ENCODE data around the gene MAGI2. TPM values are rescaled to one million over a fixed set of nuclear protein-coding genes. Genes with fewer than 3 reads are reported as not detected.

MAGI2 gene
- total RNA-seq, 1 experiment from 2014 or later, result 0.22 TPM

DNA sequence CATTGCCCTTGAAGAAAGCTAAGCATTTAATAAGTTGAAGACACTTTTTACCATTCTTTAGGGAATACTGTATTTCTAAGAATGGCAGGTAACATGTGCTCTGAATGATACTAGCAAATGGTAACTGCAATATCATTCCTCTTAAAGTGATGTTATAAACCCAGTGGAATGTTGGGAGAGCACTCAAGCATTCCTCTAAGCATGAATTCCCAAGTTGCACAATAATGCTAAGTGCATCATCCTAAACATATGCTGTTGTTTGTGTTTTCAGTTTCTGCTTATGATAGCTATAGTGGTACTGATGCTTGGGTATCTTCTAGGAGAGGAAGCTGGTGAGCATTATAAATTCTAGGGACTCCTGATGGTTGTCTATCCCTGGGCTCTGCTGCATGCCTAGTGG, 980.9 kb downstream of the MAGI2 start:
- RAD21 ChIA-PET (ENCODE audit: low non-redundant PET in 1 of 2, low total read pairs in 2 of 2, uncharacterized antibody in 2 of 2, unreplicated experiment in 2 of 2), result no interaction called here
- Histone ChIP-seq H3K9me2 (ENCODE audit: insufficient read depth) (no peaks in the 10 kb centered on the region), H3K9me3 (ENCODE audit: control insufficient read depth in 1 of 2, insufficient read depth in 1 of 2, low read depth in 1 of 2, low read length in 2 of 2) (no peaks in the 10 kb centered on the region), H3K9ac (ENCODE audit: low read length) (no peak overlapping the region), H3K79me2 (ENCODE audit: insufficient read depth, low read length) (no peaks in the 10 kb centered on the region), H3K4me2 (ENCODE audit: low read length) (no peak overlapping the region), H3K27ac (ENCODE audit: low read depth, low read length) (no peak overlapping the region), H4K20me1 (ENCODE audit: insufficient read depth) (no peaks in the 10 kb centered on the region), H3K27me3 (ENCODE audit: insufficient read depth, low read length) (peaks cover 22% of the 10 kb centered on the region; the same call in 1 of the 2 replicates), H2AFZ (ENCODE audit: low read depth, low read length, poor library complexity, severe bottlenecking) (no peak overlapping the region), H3K36me3 (ENCODE audit: control insufficient read depth in 1 of 2, insufficient read depth in 2 of 2, low read length in 2 of 2) (no peaks in the 10 kb centered on the region), H3K4me1 (ENCODE audit: control insufficient read depth in 1 of 2, insufficient read depth in 2 of 2, low read length in 2 of 2) (no peaks in the 10 kb centered on the region), H3K4me3 (replicated peaks in 1 of 2; ENCODE audit: low read depth in 1 of 2, low read length in 2 of 2) (no peak overlapping the region)
- POLR2A ChIA-PET, result no interaction called here
- ATAC-seq (no peak), DNase-seq (ENCODE audit: low read depth, low spot score) (no peak)
- intact Hi-C loops (cut with micrococcal nuclease), result loop anchor here (5.0 kb wide), 1 partner anchor 50 kb away; no protein-coding TSS in a partner anchor
- BruUV-seq (replicated peaks), result no TSS peak
- CTCF ChIA-PET, result no interaction called here
- no peak for TF ChIP-seq YY1 (IDR thresholded peaks at IDR 0.05; ENCODE audit: extremely low read depth, insufficient replicate concordance, low read depth, low read length)
- no peak for TF ChIP-seq EGR1 (IDR thresholded peaks at IDR 0.05; ENCODE audit: low read depth)
- TF ChIP-seq SIN3A (IDR thresholded peaks at IDR 0.05; ENCODE audit: low read depth), result no peak
- TF ChIP-seq, protein P1, sequence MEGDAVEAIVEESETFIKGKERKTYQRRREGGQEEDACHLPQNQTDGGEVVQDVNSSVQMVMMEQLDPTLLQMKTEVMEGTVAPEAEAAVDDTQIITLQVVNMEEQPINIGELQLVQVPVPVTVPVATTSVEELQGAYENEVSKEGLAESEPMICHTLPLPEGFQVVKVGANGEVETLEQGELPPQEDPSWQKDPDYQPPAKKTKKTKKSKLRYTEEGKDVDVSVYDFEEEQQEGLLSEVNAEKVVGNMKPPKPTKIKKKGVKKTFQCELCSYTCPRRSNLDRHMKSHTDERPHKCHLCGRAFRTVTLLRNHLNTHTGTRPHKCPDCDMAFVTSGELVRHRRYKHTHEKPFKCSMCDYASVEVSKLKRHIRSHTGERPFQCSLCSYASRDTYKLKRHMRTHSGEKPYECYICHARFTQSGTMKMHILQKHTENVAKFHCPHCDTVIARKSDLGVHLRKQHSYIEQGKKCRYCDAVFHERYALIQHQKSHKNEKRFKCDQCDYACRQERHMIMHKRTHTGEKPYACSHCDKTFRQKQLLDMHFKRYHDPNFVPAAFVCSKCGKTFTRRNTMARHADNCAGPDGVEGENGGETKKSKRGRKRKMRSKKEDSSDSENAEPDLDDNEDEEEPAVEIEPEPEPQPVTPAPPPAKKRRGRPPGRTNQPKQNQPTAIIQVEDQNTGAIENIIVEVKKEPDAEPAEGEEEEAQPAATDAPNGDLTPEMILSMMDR (IDR thresholded peaks at IDR 0.05 in 2 of 3, conservative IDR thresholded peaks at IDR 0.05 in 1 of 3; ENCODE audit: borderline replicate concordance in 1 of 3, insufficient read depth in 1 of 3, low read depth in 2 of 3, low read length in 2 of 3), result no peak
- no peak for TF ChIP-seq FOSL1 (IDR thresholded peaks at IDR 0.05; ENCODE audit: low read depth)
- TF ChIP-seq, protein P2, sequence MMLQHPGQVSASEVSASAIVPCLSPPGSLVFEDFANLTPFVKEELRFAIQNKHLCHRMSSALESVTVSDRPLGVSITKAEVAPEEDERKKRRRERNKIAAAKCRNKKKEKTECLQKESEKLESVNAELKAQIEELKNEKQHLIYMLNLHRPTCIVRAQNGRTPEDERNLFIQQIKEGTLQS (IDR thresholded peaks at IDR 0.05), result no peak
- TF ChIP-seq EZH2 (IDR thresholded peaks at IDR 0.05), result no peak
- no peak for TF ChIP-seq JUND (IDR thresholded peaks at IDR 0.05)

DNA sequence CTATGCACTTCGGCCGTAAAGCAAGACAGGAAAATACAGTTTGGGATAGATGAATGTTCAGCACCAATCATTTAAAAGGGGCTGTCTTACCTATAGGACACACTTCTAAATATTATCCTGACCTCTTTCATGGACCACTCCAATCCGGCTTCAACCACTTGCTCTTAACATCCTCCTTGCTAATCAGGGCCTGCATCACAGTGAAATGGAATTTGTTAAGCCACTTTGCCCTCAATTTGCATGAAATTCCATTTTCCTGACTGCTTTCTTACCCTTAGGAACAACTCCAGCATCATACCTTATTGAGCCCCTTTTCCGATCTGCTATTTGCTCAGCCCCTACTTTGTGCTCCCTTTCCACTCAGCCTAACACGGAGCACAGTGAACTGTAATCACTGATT, 987.6 kb downstream of the MAGI2 start:
- no TSS peak for BruUV-seq (replicated peaks)
- ChIA-PET POLR2A (no interaction called here), RAD21 (ENCODE audit: low non-redundant PET in 1 of 2, low total read pairs in 2 of 2, uncharacterized antibody in 2 of 2, unreplicated experiment in 2 of 2) (no interaction called here), CTCF (no interaction called here)
- no peaks in the 10 kb centered on the region for H3K4me1 ChIP-seq (ENCODE audit: control insufficient read depth in 1 of 2, insufficient read depth in 2 of 2, low read length in 2 of 2)
- no peaks in the 10 kb centered on the region for H3K36me3 ChIP-seq (ENCODE audit: control insufficient read depth in 1 of 2, insufficient read depth in 2 of 2, low read length in 2 of 2)
- intact Hi-C loops (cut with micrococcal nuclease), result no loop called here
- no peak overlapping the region for H3K9ac ChIP-seq (ENCODE audit: low read length)
- H3K79me2 ChIP-seq (ENCODE audit: insufficient read depth, low read length), result no peaks in the 10 kb centered on the region
- DNase-seq (ENCODE audit: low read depth, low spot score), result no peak
- ATAC-seq, result no peak
- no peak overlapping the region for H3K27ac ChIP-seq (ENCODE audit: low read depth, low read length)
- H4K20me1 ChIP-seq (ENCODE audit: insufficient read depth), result no peaks in the 10 kb centered on the region
- no peak overlapping the region for H2AFZ ChIP-seq (ENCODE audit: low read depth, low read length, poor library complexity, severe bottlenecking)
- no peaks in the 10 kb centered on the region for H3K9me2 ChIP-seq (ENCODE audit: insufficient read depth)
- H3K27me3 ChIP-seq (ENCODE audit: insufficient read depth, low read length), result peaks cover 46% of the 10 kb centered on the region
- no peak overlapping the region for H3K4me3 ChIP-seq (replicated peaks in 1 of 2; ENCODE audit: low read depth in 1 of 2, low read length in 2 of 2)
- H3K9me3 ChIP-seq (ENCODE audit: control insufficient read depth in 1 of 2, insufficient read depth in 1 of 2, low read depth in 1 of 2, low read length in 2 of 2), result no peaks in the 10 kb centered on the region
- H3K4me2 ChIP-seq (ENCODE audit: low read length), result no peak overlapping the region
- no peak for TF ChIP-seq REST (IDR thresholded peaks at IDR 0.05; ENCODE audit: low read depth)
- no peak for TF ChIP-seq RAD21 (IDR thresholded peaks at IDR 0.05; ENCODE audit: low read depth)
- TF ChIP-seq, protein P3, sequence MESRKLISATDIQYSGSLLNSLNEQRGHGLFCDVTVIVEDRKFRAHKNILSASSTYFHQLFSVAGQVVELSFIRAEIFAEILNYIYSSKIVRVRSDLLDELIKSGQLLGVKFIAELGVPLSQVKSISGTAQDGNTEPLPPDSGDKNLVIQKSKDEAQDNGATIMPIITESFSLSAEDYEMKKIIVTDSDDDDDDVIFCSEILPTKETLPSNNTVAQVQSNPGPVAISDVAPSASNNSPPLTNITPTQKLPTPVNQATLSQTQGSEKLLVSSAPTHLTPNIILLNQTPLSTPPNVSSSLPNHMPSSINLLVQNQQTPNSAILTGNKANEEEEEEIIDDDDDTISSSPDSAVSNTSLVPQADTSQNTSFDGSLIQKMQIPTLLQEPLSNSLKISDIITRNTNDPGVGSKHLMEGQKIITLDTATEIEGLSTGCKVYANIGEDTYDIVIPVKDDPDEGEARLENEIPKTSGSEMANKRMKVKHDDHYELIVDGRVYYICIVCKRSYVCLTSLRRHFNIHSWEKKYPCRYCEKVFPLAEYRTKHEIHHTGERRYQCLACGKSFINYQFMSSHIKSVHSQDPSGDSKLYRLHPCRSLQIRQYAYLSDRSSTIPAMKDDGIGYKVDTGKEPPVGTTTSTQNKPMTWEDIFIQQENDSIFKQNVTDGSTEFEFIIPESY (IDR thresholded peaks at IDR 0.05; ENCODE audit: extremely low read depth, insufficient replicate concordance, low read length), result no peak
- TF ChIP-seq, protein P2 (IDR thresholded peaks at IDR 0.05), result no peak
- no peak for TF ChIP-seq ELF1 (IDR thresholded peaks at IDR 0.05; ENCODE audit: borderline replicate concordance, low read depth)
- no peak for TF ChIP-seq ZFX (IDR thresholded peaks at IDR 0.05)
